SK-N-SH treated with all-trans-retinoic acid at 6 μM for 48 hours (cell line): Measurements from ENCODE around the gene PLEKHA8.

Experiments
- ATAC-seq: fragments of 200-7000 bp; cut with Tn5 transposase; 3 replicates; pipeline ENCODE4 v1.9.1; 2020; ENCODE audit warnings: mild to moderate bottlenecking, moderate library complexity
- BACH2 ChIP-seq: fragments of 250-450 bp; sonication (Bioruptor Pico); IDR thresholded peaks from 2 replicates; pipeline ENCODE4 v1.9.0; 2021; ENCODE audit warnings: mild to moderate bottlenecking, borderline replicate concordance
- CREB5 ChIP-seq: fragments of 250-450 bp; sonication (Bioruptor Pico); IDR thresholded peaks from 2 replicates; pipeline ENCODE4 v1.5.1; 2020; ENCODE audit warnings: low read depth, mild to moderate bottlenecking, moderate library complexity
- CSDC2 ChIP-seq: fragments of 250-450 bp; sonication (Bioruptor Pico); IDR thresholded peaks from 2 replicates; pipeline ENCODE4 v1.5.0; 2020; ENCODE audit warnings: mild to moderate bottlenecking, moderate library complexity
- ESRRG ChIP-seq: fragments of 250-450 bp; sonication (Bioruptor Pico); IDR thresholded peaks from 2 replicates; pipeline ENCODE4 v1.6.1; 2021; ENCODE audit warnings: mild to moderate bottlenecking
- GLIS3 ChIP-seq: fragments of 250-450 bp; sonication (Bioruptor Pico); IDR thresholded peaks from 2 replicates; pipeline ENCODE4 v1.5.0; 2020; ENCODE audit warnings: mild to moderate bottlenecking, moderate library complexity
- ISL1 ChIP-seq: fragments of 250-450 bp; sonication (Bioruptor Pico); IDR thresholded peaks from 2 replicates; pipeline ENCODE4 v2.1.2; 2022; ENCODE audit warnings: mild to moderate bottlenecking, moderate library complexity
- OSR1 ChIP-seq: fragments of 250-450 bp; sonication (Bioruptor Pico); IDR thresholded peaks from 2 replicates; pipeline ENCODE4 v1.8.0; 2022; ENCODE audit warnings: moderate library complexity, mild to moderate bottlenecking, inconsistent platforms
- PATZ1 ChIP-seq: fragments of 250-450 bp; sonication (Bioruptor Pico); IDR thresholded peaks from 2 replicates; pipeline ENCODE4 v1.8.0; 2020; ENCODE audit warnings: mild to moderate bottlenecking, moderate library complexity, borderline replicate concordance
- PPARA ChIP-seq: fragments of 250-450 bp; sonication (Bioruptor Pico); IDR thresholded peaks from 2 replicates; pipeline ENCODE4 v1.5.0; 2020; ENCODE audit warnings: mild to moderate bottlenecking, borderline replicate concordance
- RARB ChIP-seq: fragments of 250-450 bp; sonication (Bioruptor Pico); IDR thresholded peaks from 2 replicates; pipeline ENCODE4 v1.8.0; 2021; ENCODE audit warnings: mild to moderate bottlenecking, moderate library complexity
- TCF4 ChIP-seq: fragments of 250-450 bp; sonication (Bioruptor Pico); IDR thresholded peaks from 2 replicates; pipeline ENCODE4 v1.8.0; 2021; ENCODE audit warnings: mild to moderate bottlenecking, moderate library complexity, borderline replicate concordance
- TOX ChIP-seq: fragments of 250-450 bp; sonication (Bioruptor Pico); IDR thresholded peaks from 2 replicates; pipeline ENCODE4 v1.8.0; 2021; ENCODE audit warnings: mild to moderate bottlenecking, moderate library complexity, borderline replicate concordance
- TSHZ2 ChIP-seq: fragments of 250-450 bp; sonication (Bioruptor Pico); IDR thresholded peaks from 2 replicates; pipeline ENCODE4 v1.5.0; 2020; ENCODE audit warnings: mild to moderate bottlenecking, moderate library complexity
- ZC3H10 ChIP-seq: fragments of 250-450 bp; sonication (Bioruptor Pico); IDR thresholded peaks from 2 replicates; pipeline ENCODE4 v1.5.1; 2021; ENCODE audit warnings: mild to moderate bottlenecking, moderate library complexity
- ZFP3 ChIP-seq: fragments of 250-450 bp; sonication (Bioruptor Pico); IDR thresholded peaks from 2 replicates; pipeline ENCODE4 v1.5.0; 2020; ENCODE audit warnings: mild to moderate bottlenecking, moderate library complexity
- ZNF565 ChIP-seq: fragments of 450-650 bp; formaldehyde crosslinking; conservative IDR thresholded peaks from 2 replicates; pipeline ENCODE4 v1.5.0; 2020; ENCODE audit warnings: low read depth, mild to moderate bottlenecking, moderate library complexity
- ZNF70 ChIP-seq: fragments of 450-650 bp; formaldehyde crosslinking; IDR thresholded peaks from 2 replicates; pipeline ENCODE4 v1.5.0; 2020; ENCODE audit warnings: mild to moderate bottlenecking, moderate library complexity
- ZNF8 ChIP-seq: fragments of 450-650 bp; formaldehyde crosslinking; IDR thresholded peaks from 2 replicates; pipeline ENCODE4 v1.5.0; 2020; ENCODE audit warnings: mild to moderate bottlenecking, moderate library complexity
- TF ChIP-seq, protein P1 (sequence below): fragments of 250-450 bp; sonication (Bioruptor Pico); IDR thresholded peaks from 2 replicates; pipeline ENCODE4 v1.8.0; 2021; ENCODE audit warnings: low read depth, mild to moderate bottlenecking, moderate library complexity, borderline replicate concordance
- TF ChIP-seq, protein P2 (sequence below): fragments of 250-450 bp; sonication (Bioruptor Pico); IDR thresholded peaks from 2 replicates; pipeline ENCODE4 v1.5.1; 2021; ENCODE audit warnings: mild to moderate bottlenecking, moderate library complexity

The PLEKHA8 gene

DNA sequence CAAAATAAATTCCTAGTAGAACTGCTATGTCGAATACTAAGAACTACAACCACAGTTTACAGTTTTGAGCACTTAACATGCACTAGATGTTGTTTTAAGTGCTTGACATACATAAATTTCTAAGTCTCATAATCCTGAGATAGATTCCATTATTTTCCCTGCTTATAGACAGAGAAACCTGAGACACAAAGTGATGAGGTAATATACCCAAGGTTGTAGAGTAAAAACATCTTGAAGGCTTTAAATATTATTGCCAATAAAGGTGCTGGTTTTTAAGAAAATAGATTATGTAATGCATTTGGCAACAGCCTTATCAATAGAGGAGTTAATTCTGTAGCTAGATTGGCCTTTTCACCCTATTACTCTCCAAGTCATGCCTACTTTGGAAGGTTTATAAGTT is 48.2 kb downstream of the PLEKHA8 start:
- no peak for ATAC-seq
- TF ChIP-seq RARB (no peak), BACH2 (no peak), OSR1 (CRISPR knock-in tag) (no peak), PPARA (CRISPR knock-in tag) (no peak), GLIS3 (CRISPR knock-in tag) (no peak), PATZ1 (no peak), ZFP3 (CRISPR knock-in tag) (no peak), ZNF70 (CRISPR knock-in tag) (no peak), TOX (CRISPR knock-in tag) (no peak), ISL1 (CRISPR knock-in tag) (no peak), ZNF565 (no peak), TSHZ2 (no peak), ZC3H10 (no peak)
- TF ChIP-seq, protein P1, sequence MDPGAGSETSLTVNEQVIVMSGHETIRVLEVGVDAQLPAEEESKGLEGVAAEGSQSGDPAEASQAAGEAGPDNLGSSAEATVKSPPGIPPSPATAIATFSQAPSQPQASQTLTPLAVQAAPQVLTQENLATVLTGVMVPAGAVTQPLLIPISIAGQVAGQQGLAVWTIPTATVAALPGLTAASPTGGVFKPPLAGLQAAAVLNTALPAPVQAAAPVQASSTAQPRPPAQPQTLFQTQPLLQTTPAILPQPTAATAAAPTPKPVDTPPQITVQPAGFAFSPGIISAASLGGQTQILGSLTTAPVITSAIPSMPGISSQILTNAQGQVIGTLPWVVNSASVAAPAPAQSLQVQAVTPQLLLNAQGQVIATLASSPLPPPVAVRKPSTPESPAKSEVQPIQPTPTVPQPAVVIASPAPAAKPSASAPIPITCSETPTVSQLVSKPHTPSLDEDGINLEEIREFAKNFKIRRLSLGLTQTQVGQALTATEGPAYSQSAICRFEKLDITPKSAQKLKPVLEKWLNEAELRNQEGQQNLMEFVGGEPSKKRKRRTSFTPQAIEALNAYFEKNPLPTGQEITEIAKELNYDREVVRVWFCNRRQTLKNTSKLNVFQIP (CRISPR knock-in tag), result no peak

DNA sequence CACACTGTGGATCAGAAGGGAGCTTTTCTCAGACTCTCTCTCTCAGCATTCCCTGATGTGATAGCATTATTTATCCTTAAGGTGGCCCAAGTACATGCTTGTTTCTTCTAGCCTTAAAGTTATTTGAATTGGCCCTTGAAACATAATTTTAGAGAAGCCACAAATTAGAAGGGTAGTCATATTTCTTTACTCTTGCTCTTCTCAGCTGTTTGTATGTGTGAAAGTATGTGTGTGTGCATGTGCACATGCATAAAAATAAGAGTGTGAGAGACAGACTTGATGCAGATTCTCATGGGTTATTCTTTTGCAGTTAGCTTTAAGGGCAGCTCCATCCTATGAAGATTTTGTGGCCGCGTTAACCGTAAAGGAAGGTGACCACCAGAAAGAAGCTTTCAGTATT is 50.1 kb downstream of the PLEKHA8 start:
- no peak for ATAC-seq
- TF ChIP-seq TCF4 (CRISPR knock-in tag) (no peak), GLIS3 (CRISPR knock-in tag) (no peak), ZNF8 (CRISPR knock-in tag) (no peak), ZC3H10 (no peak), TSHZ2 (no peak), ZNF565 (no peak), ZNF70 (CRISPR knock-in tag) (no peak), TOX (CRISPR knock-in tag) (no peak), RARB (no peak), ESRRG (CRISPR knock-in tag) (no peak), CREB5 (CRISPR knock-in tag) (no peak), CSDC2 (CRISPR knock-in tag) (no peak), BACH2 (no peak), PATZ1 (no peak)
- TF ChIP-seq, protein P1 (CRISPR knock-in tag), result no peak
- TF ChIP-seq, protein P2, sequence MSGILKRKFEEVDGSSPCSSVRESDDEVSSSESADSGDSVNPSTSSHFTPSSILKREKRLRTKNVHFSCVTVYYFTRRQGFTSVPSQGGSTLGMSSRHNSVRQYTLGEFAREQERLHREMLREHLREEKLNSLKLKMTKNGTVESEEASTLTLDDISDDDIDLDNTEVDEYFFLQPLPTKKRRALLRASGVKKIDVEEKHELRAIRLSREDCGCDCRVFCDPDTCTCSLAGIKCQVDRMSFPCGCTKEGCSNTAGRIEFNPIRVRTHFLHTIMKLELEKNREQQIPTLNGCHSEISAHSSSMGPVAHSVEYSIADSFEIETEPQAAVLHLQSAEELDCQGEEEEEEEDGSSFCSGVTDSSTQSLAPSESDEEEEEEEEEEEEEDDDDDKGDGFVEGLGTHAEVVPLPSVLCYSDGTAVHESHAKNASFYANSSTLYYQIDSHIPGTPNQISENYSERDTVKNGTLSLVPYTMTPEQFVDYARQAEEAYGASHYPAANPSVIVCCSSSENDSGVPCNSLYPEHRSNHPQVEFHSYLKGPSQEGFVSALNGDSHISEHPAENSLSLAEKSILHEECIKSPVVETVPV, result no peak
